ENCODE data around the gene LRMDA. TPM values are rescaled to one million over a fixed set of nuclear protein-coding genes. Genes with fewer than 3 reads are reported as not detected.

LRMDA gene
- total and polyA plus RNA-seq, 10 of the 15 experiments (the other 5 are each of a cell fraction or from before 2014, with no cell fraction given) = 0.07 to 0.54 (median 0.29) TPM; not detected in 4

DNA sequence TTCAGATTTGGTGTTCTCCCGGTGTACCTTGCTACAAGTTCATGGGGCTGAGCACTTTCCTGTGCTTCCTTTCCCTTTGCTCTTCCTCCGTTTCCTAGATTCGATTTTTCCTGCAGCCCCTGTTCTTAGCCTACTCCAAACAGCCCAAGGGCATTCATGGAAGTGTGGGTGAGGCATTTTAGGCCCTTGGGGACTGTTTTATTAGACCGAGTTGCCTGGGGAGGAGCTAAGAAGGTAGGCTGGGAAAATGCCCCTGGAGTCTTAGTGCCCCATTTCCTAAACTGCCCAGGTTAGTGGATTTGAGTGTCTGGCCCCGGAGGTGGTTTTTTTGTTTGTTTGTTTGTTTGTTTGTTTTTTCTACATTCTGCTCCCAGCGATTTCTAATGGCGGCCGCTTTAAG, 1.8 kb downstream of the LRMDA start:
- H3K9ac ChIP-seq (ENCODE audit: control insufficient read depth, insufficient read depth, low read length) = no peak overlapping the region
- FAIRE-seq (no peak), ATAC-seq (no peak), DNase-seq (ENCODE audit: low read depth, low spot score) (no peak)
- 30% methylated on average over 8 of the region's 8 CpGs for WGBS (ENCODE audit: insufficient coverage, insufficient replicate concordance, low lambda C conversion rate, missing lambda C conversion rate)
- intact Hi-C loops (cut with micrococcal nuclease; ENCODE audit: unreplicated experiment) = no loop called here
- no peak overlapping the region for H3K27ac ChIP-seq (ENCODE audit: control insufficient read depth, insufficient read depth)
- no TSS peak for BruUV-seq (replicated peaks)
- in situ Hi-C loops (cut with MboI) = no loop called here
- no peak overlapping the region for H3K4me2 ChIP-seq (ENCODE audit: control insufficient read depth, insufficient read depth)
- no peaks in the 10 kb centered on the region for H3K79me2 ChIP-seq (ENCODE audit: control insufficient read depth, insufficient read depth, low read length)
- no peak overlapping the region for H2AFZ ChIP-seq (ENCODE audit: control insufficient read depth, low read depth, low read length)
- H3K4me1 ChIP-seq (ENCODE audit: control insufficient read depth, insufficient read depth, low read length) = no peaks in the 10 kb centered on the region
- no peak overlapping the region for H3K4me3 ChIP-seq
- no peaks in the 10 kb centered on the region for H3K36me3 ChIP-seq (ENCODE audit: control insufficient read depth in 2 of 2, insufficient read depth in 2 of 2, low read length in 1 of 2)
- ChIA-PET CTCF (no interaction called here), SMC1A (ENCODE audit: uncharacterized antibody, unreplicated experiment) (interaction anchor here (1.5 to 2.0 kb wide), 3 partner anchors 8 to 54 kb away, joined by 4 read pairs; no protein-coding TSS in a partner anchor), RAD21 (ENCODE audit: unreplicated experiment) (no interaction called here), POLR2A (interaction anchor here (1.2 kb wide), 1 partner anchor 29 kb away, joined by 3 read pairs; no protein-coding TSS in a partner anchor)
- H4K20me1 ChIP-seq (ENCODE audit: control insufficient read depth, insufficient read depth) = no peaks in the 10 kb centered on the region
- TF ChIP-seq BHLHE40 (IDR thresholded peaks at IDR 0.05; ENCODE audit: borderline replicate concordance in 1 of 2, low read depth in 2 of 2, low read length in 1 of 2) = no peak
- TF ChIP-seq SRF (IDR thresholded peaks at IDR 0.05; ENCODE audit: low read depth in 2 of 2, low read length in 2 of 2) = no peak
- no peak for TF ChIP-seq DPF2 (IDR thresholded peaks at IDR 0.05)
- no peak for TF ChIP-seq PML (IDR thresholded peaks at IDR 0.05; ENCODE audit: low read length)
- no peak for TF ChIP-seq SPI1 (IDR thresholded peaks at IDR 0.05; ENCODE audit: borderline replicate concordance, insufficient read depth, low read depth, low read length)
- TF ChIP-seq GATAD2B (conservative IDR thresholded peaks at IDR 0.05; ENCODE audit: low read depth) = no peak
- H3K27me3 ChIP-seq (replicated peaks in 1 of 2; ENCODE audit: control insufficient read depth in 2 of 2, insufficient read depth in 2 of 2, low read length in 1 of 2) = peaks cover 0 to 12% of the 10 kb centered on the region in 2 experiments; a peak in 2 of 4 replicates
- H3K9me3 ChIP-seq (replicated peaks; ENCODE audit: control insufficient read depth, insufficient read depth, low read length) = no peaks in the 10 kb centered on the region

DNA sequence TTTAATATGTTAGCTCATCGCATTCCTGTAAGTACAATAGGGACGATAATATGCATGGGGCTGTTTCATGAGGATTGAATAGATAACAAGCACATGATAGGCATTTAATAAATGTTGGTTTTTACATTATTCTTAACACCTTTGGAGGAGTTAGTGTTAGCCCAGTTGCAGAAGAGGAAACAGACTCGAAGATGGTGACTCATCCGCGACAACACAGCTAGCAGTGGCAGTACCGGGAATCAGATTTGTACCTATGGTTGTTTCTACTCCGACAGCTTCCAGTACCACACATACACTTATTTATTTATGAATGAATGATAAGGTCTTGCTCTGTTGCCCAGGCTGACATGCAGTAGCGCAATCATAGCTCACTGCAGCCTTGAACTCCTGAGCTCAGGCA, 2.9 kb downstream of the LRMDA start:
- Histone ChIP-seq H3K4me3 (no peak overlapping the region), H3K4me1 (ENCODE audit: control insufficient read depth, insufficient read depth, low read length) (no peaks in the 10 kb centered on the region), H3K9me3 (replicated peaks; ENCODE audit: control insufficient read depth, insufficient read depth, low read length) (no peaks in the 10 kb centered on the region), H3K27ac (ENCODE audit: control insufficient read depth, insufficient read depth) (no peak overlapping the region), H3K4me2 (ENCODE audit: control insufficient read depth, insufficient read depth) (no peak overlapping the region), H3K79me2 (ENCODE audit: control insufficient read depth, insufficient read depth, low read length) (no peaks in the 10 kb centered on the region), H3K36me3 (ENCODE audit: control insufficient read depth in 2 of 2, insufficient read depth in 2 of 2, low read length in 1 of 2) (no peaks in the 10 kb centered on the region), H3K9ac (ENCODE audit: control insufficient read depth, insufficient read depth, low read length) (no peak overlapping the region), H2AFZ (ENCODE audit: control insufficient read depth, low read depth, low read length) (no peak overlapping the region), H3K27me3 (replicated peaks in 1 of 2; ENCODE audit: control insufficient read depth in 2 of 2, insufficient read depth in 2 of 2, low read length in 1 of 2) (peaks cover 0 to 12% of the 10 kb centered on the region in 2 experiments; a peak in 2 of 4 replicates), H4K20me1 (ENCODE audit: control insufficient read depth, insufficient read depth) (no peaks in the 10 kb centered on the region)
- DNase-seq (ENCODE audit: low read depth, low spot score) = no peak
- SMC1A ChIA-PET (ENCODE audit: uncharacterized antibody, unreplicated experiment) = interaction anchor here (1.1 to 2.0 kb wide), 6 partner anchors 7 to 73 kb away, joined by 3 to 6 read pairs (median 4); partner anchors contain the start of gene ZNF503
- in situ Hi-C loops (cut with MboI) (no loop called here), intact Hi-C loops (cut with micrococcal nuclease; ENCODE audit: unreplicated experiment) (no loop called here)
- WGBS (ENCODE audit: insufficient coverage, insufficient replicate concordance, low lambda C conversion rate, missing lambda C conversion rate) = 70% methylated on average over 8 of the region's 8 CpGs
- BruUV-seq (replicated peaks) = no TSS peak
- CTCF ChIA-PET = interaction anchor here (1.1 kb wide), 1 partner anchor 54 kb away, joined by 3 read pairs; no protein-coding TSS in a partner anchor
- POLR2A ChIA-PET = no interaction called here
- no peak for FAIRE-seq
- TF ChIP-seq GATAD2B (conservative IDR thresholded peaks at IDR 0.05; ENCODE audit: low read depth) = no peak
- no peak for TF ChIP-seq YY1 (IDR thresholded peaks at IDR 0.05; ENCODE audit: low read depth, low read length)
- no peak for TF ChIP-seq TCF12 (IDR thresholded peaks at IDR 0.05; ENCODE audit: low read depth, low read length)
- ATAC-seq = no peak
- RAD21 ChIA-PET (ENCODE audit: unreplicated experiment) = interaction anchor here (1.4 to 1.6 kb wide), 2 partner anchors 55 to 170 kb away, joined by 3 to 4 read pairs; no protein-coding TSS in a partner anchor

Data from GM12878 (cell line).